Islet precursor cell (in vitro differentiated cells): ENCODE results near the gene ATP5ME.

ENCODE experiments used
- DNase-seq: peaks from one replicate; pipeline ENCODE4 v3.0.0-alpha.2; 2018

Gene ATP5ME

GRCh38 chr4:666822-667544 lies 7.1 kb downstream of the ATP5ME start:
- DNase-seq = no peak

DNA sequence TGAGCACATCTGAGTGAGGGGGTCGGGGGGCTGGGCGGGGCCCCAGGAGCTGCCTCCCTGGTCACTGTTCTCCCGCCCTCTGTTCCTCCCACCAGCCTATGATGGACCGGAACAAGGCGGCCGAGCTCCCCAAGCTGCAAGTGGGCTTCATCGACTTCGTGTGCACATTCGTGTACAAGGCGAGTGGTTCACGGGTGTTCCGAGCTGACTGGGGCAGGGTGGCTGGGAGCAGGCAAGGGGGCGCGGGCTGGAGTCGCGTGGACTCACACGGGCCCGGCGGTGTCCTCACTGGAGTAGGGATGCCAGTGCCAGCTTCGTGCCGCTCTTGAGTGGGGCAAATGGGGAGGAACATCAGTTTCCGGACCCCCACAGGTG lies 7.7 kb downstream of the ATP5ME start:
- no peak for DNase-seq

- DNase-seq = no peak
Measured at GRCh38 chr4:665751-666435, 8.2 kb downstream of the ATP5ME start.

- no peak for DNase-seq
Measured at GRCh38 chr4:665381-665750, 8.7 kb downstream of the ATP5ME start.

DNA sequence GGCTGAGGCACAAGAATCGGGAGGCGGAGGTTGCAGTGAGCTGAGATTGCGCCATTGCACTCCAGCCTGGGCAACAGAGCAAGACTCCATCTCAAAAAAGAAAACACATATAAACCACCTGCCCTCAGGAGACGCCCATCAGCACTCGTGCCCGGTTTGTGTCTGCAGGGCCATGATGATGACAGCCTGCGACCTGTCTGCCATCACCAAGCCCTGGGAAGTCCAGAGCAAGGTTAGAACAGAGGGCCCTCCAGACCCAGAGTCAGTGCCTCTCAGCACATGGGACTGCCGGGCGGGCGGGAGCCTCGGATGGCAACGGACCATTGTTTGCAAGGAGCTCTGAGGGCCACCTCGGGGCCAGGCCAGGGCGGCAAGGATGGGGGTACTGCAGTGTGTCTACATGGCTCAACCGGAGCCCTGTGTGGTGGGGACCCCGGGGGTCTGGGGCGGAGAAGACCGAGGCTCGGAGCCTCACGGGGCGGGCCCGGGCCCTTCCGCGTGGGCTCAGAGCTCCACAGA lies 9.3 kb downstream of the ATP5ME start:
- no peak for DNase-seq

- peak; percentile 79 for DNase-seq
Measured at GRCh38 chr4:663438-664428, 10.3 kb downstream of the ATP5ME start.

GRCh38 chr4:663046-663437 lies 11.0 kb downstream of the ATP5ME start:
- DNase-seq = no peak

DNA sequence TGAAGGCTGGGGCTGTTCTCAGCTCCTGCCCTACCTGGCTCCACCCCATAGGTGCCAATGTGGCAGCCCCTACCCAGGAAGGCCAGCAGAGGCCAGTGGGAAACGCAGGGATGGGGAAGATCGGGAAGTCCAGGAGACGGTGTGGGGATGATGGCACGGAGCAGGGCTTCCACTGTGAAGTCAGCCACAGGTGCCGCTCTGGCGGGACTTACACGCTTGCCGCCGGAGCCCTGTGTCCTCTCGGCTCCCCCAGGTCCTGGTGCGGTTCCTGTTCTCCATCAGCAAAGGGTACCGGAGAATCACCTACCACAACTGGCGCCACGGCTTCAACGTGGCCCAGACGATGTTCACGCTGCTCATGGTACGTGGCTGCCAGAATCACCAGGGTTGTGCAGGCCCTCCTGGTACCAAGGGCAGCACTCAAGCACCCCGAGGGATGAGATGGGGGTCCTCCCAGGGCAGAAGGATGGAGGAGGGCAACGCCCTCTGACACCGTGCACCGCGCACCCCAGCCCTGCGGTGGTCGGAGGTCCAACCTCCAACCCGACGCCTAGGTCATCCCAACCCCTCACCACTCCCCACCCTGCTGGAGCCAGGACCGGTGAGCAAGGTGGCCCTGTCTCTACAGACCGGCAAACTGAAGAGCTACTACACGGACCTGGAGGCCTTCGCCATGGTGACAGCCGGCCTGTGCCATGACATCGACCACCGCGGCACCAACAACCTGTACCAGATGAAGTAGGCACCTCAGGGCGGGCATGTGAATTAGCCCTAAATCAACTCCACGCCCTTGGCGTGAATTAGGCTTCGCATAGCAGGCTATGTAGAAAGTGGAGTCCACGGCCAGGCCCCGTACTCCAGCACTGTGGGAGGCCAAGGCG lies 12.0 kb downstream of the ATP5ME start:
- no peak for DNase-seq

DNA sequence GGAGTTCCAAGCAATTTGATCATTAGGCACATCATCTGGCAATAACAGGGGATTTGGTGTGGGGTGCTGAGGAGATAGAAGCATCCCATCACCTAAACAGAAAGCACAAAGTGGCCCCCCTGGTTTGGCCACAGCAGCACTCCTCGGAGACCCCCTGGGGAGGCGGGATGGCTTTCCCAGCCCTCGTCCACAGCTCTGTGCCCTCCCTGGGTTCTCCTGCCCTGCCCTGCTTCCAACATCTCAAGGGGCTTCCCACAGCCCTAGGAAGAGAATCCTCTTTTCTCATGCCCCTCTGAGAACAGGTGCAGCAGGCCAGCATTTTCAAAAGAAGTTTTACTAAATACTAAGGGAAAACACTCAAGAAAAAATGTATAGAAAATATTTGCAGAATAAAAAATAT lies 12.8 kb downstream of the ATP5ME start:
- no peak for DNase-seq

- DNase-seq = no peak
Measured at GRCh38 chr4:660401-660800, 13.7 kb downstream of the ATP5ME start.

DNA sequence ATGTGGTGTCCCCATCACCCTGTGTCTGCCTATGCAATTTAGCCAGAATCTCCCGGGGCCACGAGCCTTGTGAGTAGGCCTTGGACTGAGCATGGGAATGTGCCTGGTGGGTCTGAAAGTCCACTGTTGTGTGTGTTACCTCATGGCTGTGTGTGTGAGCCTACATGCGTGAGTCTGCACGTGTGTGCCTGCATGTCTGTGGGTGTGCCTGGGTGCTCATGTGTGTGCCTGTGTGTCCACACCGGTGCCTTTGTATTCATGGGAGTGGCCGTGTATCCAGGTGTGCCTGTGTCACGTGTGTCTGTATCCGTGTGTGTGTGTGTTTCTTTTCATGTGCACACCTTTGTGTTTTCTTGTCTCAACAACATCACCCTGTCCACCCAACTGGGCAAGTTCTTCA lies 14.2 kb downstream of the ATP5ME start:
- DNase-seq = no peak

DNA sequence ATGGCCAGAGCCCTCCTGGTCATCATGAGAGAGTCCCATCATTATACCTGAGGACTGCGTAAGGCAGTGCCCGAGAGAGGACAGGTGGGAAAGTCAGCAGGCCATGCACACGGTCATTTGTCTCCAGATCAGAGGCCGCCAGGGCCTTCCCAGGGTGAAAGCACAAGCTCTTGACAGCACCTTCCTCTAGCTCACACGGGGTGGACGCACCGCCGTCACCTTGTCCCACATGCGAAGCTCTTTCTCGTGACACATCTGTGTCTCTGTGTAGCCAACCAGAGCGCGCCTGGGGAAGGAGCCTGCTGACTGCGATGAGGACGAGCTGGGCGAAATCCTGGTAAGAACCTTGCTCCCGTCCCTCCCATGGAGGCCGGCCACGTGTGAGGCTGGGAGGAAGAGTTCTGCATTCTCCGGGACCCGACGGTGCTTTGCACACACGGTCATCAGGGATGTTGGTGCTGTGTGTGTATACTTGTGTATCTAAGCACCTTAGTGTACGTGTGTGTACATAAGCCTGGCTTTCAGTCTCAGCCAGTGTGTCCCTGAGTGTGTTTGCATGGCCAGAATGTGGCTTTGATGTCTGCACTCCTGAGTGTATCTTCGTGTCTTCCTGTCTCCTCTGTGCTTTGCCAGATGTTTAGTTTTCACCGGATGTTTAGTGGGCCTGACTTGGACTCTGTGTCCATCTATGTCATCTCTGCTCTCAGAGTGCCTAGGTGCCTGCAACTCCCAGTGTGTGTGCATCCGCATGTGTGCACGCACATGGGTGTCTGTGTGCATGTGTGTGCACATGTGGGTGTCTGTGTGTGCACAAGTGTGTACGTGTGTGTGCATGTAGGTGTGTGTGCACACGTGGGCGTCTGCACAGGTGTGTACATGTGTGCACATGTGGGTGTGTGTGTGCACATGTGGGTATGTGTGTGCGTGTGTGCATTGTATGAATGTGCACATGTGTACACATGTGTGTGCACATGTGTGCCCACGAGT lies 15.1 kb downstream of the ATP5ME start:
- no peak for DNase-seq

DNA sequence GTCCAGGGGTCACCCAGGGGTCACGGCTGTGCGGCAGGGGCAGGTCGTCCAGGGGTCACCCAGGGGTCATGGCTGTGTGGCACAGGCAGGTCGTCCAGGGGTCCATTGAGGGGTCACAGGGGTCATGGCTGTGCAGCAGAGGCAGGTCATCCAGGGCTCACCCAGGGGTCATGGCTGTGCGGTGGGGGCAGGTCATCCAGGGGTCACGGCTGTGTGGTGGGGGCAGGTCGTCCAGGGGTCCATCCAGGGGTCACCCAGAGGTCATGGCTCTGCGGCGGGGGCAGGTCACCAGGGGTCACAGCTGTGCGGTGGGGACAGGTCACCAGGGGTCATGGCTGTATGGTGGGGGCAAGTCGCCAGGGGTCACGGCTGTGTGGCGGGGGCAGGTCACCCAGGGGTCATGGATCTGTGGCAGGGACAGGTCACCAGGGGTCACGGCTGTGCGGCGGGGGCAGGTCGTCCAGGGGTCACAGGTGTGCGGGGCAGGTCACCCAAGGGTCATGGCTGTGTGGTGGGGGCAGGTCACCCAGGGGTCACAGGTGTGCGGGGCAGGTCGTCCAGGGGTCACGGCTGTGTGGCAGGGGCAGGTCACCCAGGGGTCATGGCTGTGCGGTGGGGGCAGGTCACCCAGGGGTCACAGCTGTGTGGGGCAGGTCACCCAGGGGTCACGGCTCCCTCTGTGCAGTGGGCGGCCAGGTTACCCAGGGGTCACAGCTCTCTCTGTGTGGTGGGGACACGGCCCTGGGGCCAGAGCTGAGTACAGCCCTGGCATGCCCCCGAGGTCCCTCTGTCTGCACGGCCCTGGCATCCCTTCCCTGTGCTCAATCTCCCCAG lies 16.0 kb downstream of the ATP5ME start:
- no peak for DNase-seq

- DNase-seq = no peak
Measured at GRCh38 chr4:657338-657833, 16.7 kb downstream of the ATP5ME start.

GRCh38 chr4:656436-657337 lies 17.4 kb downstream of the ATP5ME start:
- peak; percentile 83 for DNase-seq

DNA sequence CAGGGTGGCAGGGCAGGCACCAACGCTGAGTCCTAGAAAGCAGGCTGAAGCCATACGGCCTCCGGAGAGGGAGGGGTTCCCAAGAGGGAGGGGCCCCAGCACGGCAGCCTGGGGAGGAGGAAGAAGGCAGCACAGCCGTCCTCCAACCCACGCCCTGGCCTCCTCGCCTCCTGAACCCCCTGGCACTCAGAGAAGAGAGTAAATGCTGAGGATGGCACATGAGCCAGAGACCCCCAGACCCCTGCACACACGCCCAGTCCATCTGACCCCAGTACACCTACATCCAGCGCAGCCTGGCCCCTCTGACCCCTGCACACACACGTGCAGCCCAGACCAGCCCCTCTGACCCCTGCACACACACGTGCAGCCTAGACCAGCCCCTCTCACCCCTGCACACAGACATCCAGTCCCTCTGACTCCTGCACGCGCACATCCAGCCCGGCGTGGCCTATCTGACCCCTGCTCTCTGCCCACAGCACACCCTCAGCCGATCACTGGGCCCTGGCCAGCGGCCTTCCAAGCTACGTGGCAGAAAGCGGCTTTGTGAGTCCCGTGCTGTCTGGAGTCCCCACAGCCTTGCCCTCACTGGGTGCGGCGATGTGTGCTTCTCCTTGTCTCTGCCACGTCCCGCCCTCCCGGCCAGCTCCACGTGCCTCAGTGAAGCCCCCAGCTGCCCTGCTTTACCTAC lies 18.5 kb downstream of the ATP5ME start:
- DNase-seq = no peak

DNA sequence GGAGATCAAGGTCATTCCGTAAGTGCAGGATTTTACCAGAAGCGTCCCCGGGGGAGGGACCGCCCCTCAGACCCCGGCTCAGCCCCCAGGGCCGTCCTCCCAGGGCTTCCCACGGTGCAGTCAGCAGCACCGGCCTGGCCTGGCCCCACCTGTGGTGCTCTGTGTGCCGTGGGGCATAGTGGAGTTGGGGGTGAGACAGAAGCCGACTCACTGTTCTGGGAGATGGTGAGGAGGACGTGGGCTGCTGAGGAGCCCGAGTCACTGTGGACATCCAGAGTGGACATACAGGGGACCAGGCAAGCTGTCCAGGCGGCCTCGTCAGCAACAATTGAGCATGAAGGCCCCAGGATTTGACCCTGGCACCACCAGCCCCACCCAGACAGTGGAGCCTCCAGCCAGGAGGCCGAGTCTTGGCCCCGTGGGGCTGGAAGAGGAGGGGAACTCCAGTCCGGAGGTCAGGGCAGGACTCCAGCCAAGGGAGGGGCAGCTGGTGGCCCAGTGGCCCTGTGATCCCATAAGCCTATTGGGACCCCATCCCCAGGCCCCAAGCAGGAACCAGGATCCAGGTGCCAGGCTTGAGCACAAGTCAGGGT lies 19.1 kb downstream of the ATP5ME start:
- no peak for DNase-seq

GRCh38 chr4:654503-654845 lies 19.6 kb downstream of the ATP5ME start:
- no peak for DNase-seq
